AG04449 (cell line): Measurements from ENCODE around the gene GPS1.

Experiments used
- CTCF ChIA-PET: fragments of 350-600 bp; formaldehyde crosslinking; extraction: SDS; loops from one replicate; lab custom pipeline; 2021; ENCODE audit warnings: antibody characterized with exemption; lab: Yijun Ruan, JAX
- POLR2A ChIA-PET: fragments of 400-600, 350-600 bp; formaldehyde crosslinking; extraction: SDS; loops from one replicate; lab custom pipeline; 2020; ENCODE audit warnings: antibody characterized with exemption, inconsistent platforms; lab: Yijun Ruan, JAX
- DNase-seq: peaks from one replicate; pipeline ENCODE4 v3.0.0-alpha.2; 2010; ENCODE audit warnings: low read depth, low spot score
- H3K4me3 ChIP-seq: 2 replicates; pipeline ENCODE4 v1.5.1; 2011; ENCODE audit warnings: low read depth, mild to moderate bottlenecking, control low read depth, low read length
- TF ChIP-seq, protein P1 (sequence below): IDR thresholded peaks from one replicate; pipeline ENCODE4 v1.5.1; 2011; ENCODE audit warnings: mild to moderate bottlenecking, moderate library complexity, low read length, control low read depth, inconsistent platforms; ENCODE audit not compliant: insufficient read depth; ENCODE audit errors: missing control alignments

GPS1 gene

DNA sequence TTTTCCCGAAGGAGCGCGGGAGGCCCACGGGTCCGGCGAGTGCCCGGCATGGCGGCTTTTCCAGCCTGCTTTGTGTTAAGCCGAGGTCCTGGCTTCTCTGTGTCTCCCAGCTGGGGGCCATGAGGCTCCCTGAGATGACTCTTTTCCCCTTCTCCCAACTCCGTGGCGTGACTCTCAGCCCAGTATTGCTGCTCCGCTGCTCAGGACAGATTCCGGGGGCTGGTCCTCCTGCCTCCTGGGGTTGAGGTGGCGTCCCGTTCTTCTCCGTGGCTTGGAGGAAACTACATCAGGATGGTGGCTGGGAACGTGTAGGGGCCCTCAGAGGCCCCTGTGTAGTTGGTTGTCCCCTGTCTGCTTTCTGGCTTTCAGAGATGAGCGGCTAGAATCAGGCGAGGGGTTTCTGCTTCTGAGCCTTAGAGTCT is 951 bp downstream of the GPS1 start:
- ChIA-PET CTCF (interaction anchor here (1.0 to 7.1 kb wide), 4 partner anchors 13 to 93 kb away, joined by 5 to 47 read pairs (median 6); partner anchors contain the start of gene DCXR), POLR2A (interaction anchor here (1.2 to 1.6 kb wide), 2 partner anchors 11 to 15 kb away, joined by 4 read pairs; partner anchors contain the start of gene DCXR)
- H3K4me3 ChIP-seq = peak overlapping the region; percentile 82
- TF ChIP-seq, protein P1, sequence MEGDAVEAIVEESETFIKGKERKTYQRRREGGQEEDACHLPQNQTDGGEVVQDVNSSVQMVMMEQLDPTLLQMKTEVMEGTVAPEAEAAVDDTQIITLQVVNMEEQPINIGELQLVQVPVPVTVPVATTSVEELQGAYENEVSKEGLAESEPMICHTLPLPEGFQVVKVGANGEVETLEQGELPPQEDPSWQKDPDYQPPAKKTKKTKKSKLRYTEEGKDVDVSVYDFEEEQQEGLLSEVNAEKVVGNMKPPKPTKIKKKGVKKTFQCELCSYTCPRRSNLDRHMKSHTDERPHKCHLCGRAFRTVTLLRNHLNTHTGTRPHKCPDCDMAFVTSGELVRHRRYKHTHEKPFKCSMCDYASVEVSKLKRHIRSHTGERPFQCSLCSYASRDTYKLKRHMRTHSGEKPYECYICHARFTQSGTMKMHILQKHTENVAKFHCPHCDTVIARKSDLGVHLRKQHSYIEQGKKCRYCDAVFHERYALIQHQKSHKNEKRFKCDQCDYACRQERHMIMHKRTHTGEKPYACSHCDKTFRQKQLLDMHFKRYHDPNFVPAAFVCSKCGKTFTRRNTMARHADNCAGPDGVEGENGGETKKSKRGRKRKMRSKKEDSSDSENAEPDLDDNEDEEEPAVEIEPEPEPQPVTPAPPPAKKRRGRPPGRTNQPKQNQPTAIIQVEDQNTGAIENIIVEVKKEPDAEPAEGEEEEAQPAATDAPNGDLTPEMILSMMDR = no peak
- no peak for DNase-seq

DNA sequence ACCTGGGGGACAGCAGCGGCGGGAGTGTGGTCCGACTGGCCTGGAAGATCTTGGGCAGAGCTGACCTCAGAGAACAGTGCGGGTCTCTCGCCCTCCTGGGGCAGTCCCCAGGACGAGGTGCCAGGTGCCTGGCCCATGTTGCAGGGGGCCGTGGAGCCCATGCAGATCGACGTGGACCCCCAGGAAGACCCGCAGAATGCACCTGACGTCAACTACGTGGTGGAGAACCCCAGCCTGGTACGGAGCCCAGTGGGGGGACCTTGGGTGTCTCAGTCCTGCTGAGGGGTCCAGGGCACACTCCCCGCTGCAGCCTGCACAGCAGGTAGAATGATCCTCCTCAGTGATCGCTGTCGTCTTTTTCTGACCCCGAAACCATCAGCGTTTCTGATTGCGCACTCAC is 1.4 kb downstream of the GPS1 start:
- DNase-seq = no peak
- H3K4me3 ChIP-seq = peak overlapping the region; percentile 82
- CTCF ChIA-PET = interaction anchor here (2.0 to 7.1 kb wide), 2 partner anchors 14 to 94 kb away, joined by 6 to 47 read pairs; partner anchors contain the start of gene DCXR
- POLR2A ChIA-PET = interaction anchor here (0.6 to 1.6 kb wide), 3 partner anchors 11 to 72 kb away, joined by 3 to 4 read pairs (median 4); partner anchors contain the start of gene DCXR
- TF ChIP-seq, protein P1 = no peak

DNA sequence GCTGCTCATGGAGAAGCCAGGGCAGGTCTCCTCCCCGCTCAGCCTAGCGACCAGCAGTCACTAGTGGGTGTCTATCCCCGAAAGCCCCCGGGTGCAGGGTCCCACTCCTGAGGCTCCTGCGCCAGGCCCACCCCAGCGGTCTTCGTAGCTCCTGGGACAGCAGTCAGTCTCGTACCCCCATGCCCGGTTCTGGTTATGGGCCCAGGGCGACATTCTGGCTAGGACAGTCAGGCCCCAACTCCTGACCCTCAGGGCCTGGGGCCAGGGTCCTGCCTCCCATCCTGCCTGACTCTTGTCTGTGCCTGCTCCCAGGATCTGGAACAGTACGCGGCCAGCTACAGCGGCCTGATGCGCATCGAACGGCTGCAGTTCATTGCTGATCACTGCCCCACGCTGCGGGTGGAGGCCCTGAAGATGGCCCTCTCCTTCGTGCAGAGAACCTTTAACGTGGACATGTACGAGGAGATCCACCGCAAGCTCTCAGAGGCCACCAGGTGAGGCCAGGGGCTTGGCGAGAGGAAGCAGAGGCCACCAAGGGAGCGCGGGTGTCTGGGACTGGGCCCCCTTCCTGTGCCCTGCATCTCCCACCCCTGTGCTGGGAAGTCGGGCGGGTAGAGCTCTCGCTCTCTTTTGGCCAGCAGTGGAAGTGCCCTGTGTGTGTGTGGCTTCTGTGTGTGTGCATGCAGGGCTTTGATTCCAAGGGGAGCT is 2.0 kb downstream of the GPS1 start:
- CTCF ChIA-PET = interaction anchor here (1.1 to 7.1 kb wide), 5 partner anchors 11 to 101 kb away, joined by 3 to 47 read pairs (median 6); partner anchors contain the start of genes DCXR and DUS1L
- H3K4me3 ChIP-seq = peak overlapping the region; percentile 82
- TF ChIP-seq, protein P1 = no peak
- POLR2A ChIA-PET = interaction anchor here (0.6 to 1.6 kb wide), 4 partner anchors 10 to 72 kb away, joined by 3 to 4 read pairs (median 4); partner anchors contain the start of gene DCXR
- DNase-seq = no peak

DNA sequence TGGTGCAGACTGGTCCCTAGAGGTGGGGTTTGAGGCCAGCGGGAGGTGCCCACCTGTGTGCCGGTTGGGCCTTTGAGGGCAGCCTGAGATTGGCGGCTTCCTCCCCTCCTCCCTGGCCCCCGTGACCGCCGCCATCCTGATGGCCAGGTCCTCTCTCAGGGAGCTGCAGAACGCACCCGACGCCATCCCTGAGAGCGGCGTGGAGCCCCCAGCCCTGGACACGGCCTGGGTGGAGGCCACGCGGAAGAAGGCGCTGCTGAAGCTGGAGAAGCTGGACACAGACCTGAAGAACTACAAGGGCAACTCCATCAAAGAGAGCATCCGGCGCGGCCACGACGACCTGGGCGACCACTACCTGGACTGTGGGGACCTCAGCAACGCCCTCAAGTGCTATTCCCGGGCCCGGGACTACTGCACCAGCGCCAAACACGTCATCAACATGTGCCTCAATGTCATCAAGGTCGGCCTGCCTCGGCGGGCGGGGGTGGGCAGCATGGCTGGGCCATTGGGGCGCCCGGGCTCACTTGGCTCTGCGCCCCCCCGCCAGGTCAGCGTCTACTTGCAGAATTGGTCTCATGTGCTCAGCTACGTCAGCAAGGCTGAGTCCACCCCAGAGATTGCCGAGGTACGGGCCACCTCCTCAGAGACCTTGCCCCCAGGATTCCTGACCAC is 2.8 kb downstream of the GPS1 start:
- DNase-seq = no peak

DNA sequence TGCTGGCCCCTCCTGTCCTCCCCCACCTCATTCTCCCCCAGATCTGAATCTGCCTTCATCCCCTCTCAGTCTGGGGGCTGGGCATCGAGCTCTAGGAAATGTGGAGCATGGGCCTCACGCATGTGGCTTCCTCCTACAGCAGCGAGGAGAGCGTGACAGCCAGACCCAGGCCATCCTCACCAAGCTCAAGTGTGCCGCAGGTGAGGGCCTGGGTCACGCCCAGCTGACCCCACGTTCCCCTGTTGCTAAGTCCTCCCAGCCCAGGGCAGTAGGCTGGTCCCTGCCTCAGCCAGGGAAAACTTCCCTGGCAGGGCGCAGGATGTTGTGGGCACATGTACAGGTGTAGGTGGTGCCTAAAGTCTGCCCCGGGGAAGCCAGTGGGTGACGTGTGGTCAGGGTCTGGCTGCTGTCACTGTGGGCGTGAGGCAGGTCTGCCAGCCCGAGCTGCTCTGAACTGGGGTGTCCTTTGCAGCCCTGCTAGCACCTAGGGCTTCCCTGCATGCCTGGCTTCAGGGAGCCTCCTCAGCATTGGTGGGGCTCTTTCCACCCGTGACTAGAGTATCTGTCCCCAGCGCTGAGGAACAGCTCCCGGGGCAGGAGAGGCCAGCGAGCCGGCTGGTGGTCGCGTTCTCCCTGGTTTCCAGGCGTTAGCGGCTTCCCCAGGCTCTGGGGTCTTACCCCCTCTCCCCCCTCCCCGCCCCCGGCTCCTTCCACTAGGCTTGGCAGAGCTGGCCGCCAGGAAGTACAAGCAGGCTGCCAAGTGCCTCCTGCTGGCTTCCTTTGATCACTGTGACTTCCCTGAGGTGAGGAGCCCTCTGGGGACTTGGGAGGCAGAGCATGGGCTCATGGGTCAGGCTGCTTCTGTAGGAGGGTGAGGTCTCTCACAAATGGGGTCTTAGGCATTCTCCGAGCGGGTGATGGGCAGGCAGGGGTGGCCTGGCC is 3.6 kb downstream of the GPS1 start:
- no peak for DNase-seq
- ChIA-PET CTCF (interaction anchor here (0.7 to 1.9 kb wide), 3 partner anchors 10 to 99 kb away, joined by 3 to 7 read pairs (median 4); partner anchors contain the start of genes DCXR and DUS1L), POLR2A (interaction anchor here (1.1 to 1.5 kb wide), 2 partner anchors 12 to 43 kb away, joined by 3 to 4 read pairs; partner anchors contain the start of gene FASN)
- H3K4me3 ChIP-seq = no peak overlapping the region
- TF ChIP-seq, protein P1 = no peak

More for the DNA sequence above, 2.8 kb downstream of the GPS1 start:
- H3K4me3 ChIP-seq = no peak overlapping the region
- TF ChIP-seq, protein P1 = no peak
- ChIA-PET CTCF (interaction anchor here (0.7 to 7.1 kb wide), 5 partner anchors 11 to 100 kb away, joined by 3 to 47 read pairs (median 5); partner anchors contain the start of genes DCXR and DUS1L), POLR2A (interaction anchor here (1.1 to 1.6 kb wide), 3 partner anchors 11 to 44 kb away, joined by 3 to 4 read pairs (median 4); partner anchors contain the start of genes DCXR and FASN)
